GM12892 (cell line): ENCODE measurements around the gene PPM1E.

Source experiments
- POLR2A ChIP-seq: IDR thresholded peaks from 2 replicates; pipeline ENCODE4 v1.6.1; 2011; ENCODE audit warnings: low read depth, low read length, control low read depth
- POLR2AphosphoS5 ChIP-seq: IDR thresholded peaks from 2 replicates; pipeline ENCODE4 v1.6.1; 2011; ENCODE audit warnings: low read depth, low read length, control low read depth
- TAF1 ChIP-seq: IDR thresholded peaks from 2 replicates; pipeline ENCODE4 v1.6.1; 2011; ENCODE audit warnings: low read depth, mild to moderate bottlenecking, control low read depth, low read length, borderline replicate concordance

- TF ChIP-seq POLR2A (no peak), POLR2AphosphoS5 (no peak), TAF1 (no peak)
These were observed 53.2 kb downstream of the PPM1E start for GRCh38 chr17:58808609-58809563.
